ENCODE results near the gene LIMS1. TPM values are rescaled to one million over a fixed set of nuclear protein-coding genes. Genes with fewer than 3 reads are reported as not detected.
"Not testable (repeated sequence)": the region's sequence is repeated elsewhere in the genome, so short reads cannot be mapped to it uniquely, and the experiment has no call there.

Gene LIMS1
- total RNA-seq, 1 experiment from 2014 or later = 70.9 TPM

DNA sequence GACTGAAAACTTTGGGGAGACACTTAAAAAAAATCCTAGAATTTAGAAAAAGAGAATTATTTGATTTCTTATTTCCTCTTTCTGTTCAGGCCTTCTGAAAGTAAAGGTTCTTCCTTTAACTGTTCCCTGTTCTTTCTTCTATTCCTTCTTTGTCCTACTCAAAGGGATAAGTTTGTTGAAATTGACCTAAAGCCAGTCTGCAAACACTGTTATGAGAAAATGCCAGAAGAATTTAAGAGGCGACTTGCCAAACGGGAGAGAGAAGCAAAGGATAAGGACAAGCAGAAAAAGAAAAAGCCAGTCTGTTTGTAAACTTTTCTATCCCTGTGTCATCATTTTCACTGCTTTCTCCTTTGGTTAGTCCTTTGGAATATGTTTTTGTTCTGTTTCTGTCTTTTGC is 146.5 kb downstream of the LIMS1 start:
- H3K4me1 Mint-ChIP-seq (ENCODE audit: insufficient read depth, unreplicated experiment); H3K27ac Mint-ChIP-seq (ENCODE audit: low read depth, unreplicated experiment); DNase-seq (ENCODE audit: unreplicated experiment); H3K9me3 Mint-ChIP-seq (ENCODE audit: unreplicated experiment); CTCF ChIA-PET; H3K4me3 Mint-ChIP-seq (ENCODE audit: unreplicated experiment); BruUV-seq (replicated peaks); H3K27me3 Mint-ChIP-seq (ENCODE audit: insufficient read depth, unreplicated experiment); POLR2A ChIA-PET: not testable (repeated sequence)
- H3K36me3 Mint-ChIP-seq (ENCODE audit: insufficient read depth, unreplicated experiment) = peaks cover 72% of the 10 kb centered on the region
- intact Hi-C loops (cut with micrococcal nuclease) = loop anchor here (5.0 kb wide), 1 partner anchor 36 kb away; the partner anchor contains the start of gene RANBP2

DNA sequence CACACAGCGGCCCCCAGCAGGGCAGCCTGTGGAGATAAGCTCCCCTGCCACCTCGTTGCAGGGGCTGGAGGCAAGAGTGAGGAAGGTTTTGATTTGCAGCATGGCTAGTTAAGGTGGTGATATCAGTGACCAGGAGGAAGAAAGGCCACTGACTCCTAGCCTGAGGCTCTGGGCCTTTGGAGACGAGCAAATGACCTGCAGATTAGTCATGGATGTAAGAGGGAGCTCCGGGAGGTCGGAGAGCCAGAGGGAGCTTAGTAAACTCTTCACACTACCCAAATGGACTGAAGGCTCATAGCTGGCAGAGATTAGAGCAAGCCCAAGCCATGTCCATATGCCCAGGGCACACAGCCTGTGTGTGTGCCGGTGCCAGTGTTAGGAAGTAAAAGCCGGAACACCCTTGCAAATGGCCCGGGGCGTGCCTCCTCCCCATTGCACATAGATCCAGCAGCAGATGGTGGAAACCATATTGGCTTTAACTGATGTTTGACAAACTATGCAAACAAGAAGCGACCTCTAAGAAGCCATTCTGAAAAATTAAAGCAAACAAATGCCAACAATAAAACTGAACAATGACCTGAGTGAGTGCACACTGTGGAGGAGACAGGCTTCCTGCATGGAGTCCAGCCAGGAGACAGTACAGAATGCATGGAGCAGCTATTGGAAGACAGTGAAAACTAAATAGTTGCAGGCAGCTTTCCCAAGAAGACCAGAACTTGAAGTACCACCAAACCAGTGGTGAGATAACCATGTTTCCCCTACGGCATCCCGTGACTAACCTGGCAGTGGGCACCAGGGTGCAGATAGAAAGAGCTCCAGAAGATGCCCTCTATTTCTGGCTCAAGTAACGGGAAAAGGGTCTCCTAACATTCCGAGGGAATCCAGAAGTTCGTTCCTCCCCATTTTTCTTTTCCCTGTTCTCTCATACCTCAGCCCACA is 154.8 kb downstream of the LIMS1 start:
- H3K4me1 Mint-ChIP-seq (ENCODE audit: insufficient read depth, unreplicated experiment); DNase-seq (ENCODE audit: unreplicated experiment); intact Hi-C loops (cut with micrococcal nuclease); H3K27me3 Mint-ChIP-seq (ENCODE audit: insufficient read depth, unreplicated experiment); CTCF ChIA-PET; H3K9me3 Mint-ChIP-seq (ENCODE audit: unreplicated experiment); POLR2A ChIA-PET; H3K27ac Mint-ChIP-seq (ENCODE audit: low read depth, unreplicated experiment); BruUV-seq (replicated peaks); H3K4me3 Mint-ChIP-seq (ENCODE audit: unreplicated experiment): not testable (repeated sequence)
- peaks cover 10% of the 10 kb centered on the region for H3K36me3 Mint-ChIP-seq (ENCODE audit: insufficient read depth, unreplicated experiment)

DNA sequence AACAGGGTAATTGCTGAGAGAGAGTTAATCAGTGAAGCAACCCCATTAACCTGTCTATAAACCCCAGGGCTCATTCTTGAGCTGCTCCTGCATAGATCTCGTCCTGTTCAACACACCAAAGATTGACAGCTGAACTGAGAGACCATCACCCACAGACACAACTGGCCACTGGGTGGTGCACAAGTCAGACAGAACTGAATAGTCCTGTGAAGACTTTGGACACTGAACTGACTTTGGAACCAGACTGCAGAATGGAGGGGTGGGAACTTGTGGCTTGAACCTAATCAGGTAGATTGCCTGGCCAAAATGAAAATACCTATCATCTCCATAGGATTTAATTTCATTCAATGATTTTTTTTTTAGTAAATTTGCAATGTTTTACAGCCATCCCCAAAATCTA is 155.7 kb downstream of the LIMS1 start:
- H3K4me3 Mint-ChIP-seq (ENCODE audit: unreplicated experiment); H3K9me3 Mint-ChIP-seq (ENCODE audit: unreplicated experiment); DNase-seq (ENCODE audit: unreplicated experiment); intact Hi-C loops (cut with micrococcal nuclease); POLR2A ChIA-PET; H3K4me1 Mint-ChIP-seq (ENCODE audit: insufficient read depth, unreplicated experiment); H3K27me3 Mint-ChIP-seq (ENCODE audit: insufficient read depth, unreplicated experiment); CTCF ChIA-PET; H3K27ac Mint-ChIP-seq (ENCODE audit: low read depth, unreplicated experiment); H3K36me3 Mint-ChIP-seq (ENCODE audit: insufficient read depth, unreplicated experiment); BruUV-seq (replicated peaks): not testable (repeated sequence)

DNA sequence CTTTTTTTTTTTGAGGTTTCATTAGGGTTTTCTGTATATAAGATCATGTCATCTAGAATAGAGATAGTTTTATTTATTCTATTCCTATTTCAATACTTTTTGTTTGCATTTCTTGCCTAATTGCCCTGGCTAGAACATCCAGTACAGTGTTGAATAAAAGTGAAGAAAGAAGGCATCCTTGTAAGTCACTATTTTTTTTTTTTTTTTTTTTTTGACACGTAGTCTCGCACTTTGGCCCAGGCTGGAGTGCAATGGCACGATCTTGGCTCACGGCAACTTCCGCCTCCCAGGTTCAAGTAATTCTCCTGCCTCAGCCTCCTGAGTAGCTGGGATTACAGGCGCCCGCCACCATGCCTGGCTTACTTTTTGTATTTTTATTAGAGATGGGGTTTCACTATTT is 157.2 kb downstream of the LIMS1 start:
- intact Hi-C loops (cut with micrococcal nuclease) = no loop called here
- no TSS peak for BruUV-seq (replicated peaks)
- no peak overlapping the region for H3K4me3 Mint-ChIP-seq (ENCODE audit: unreplicated experiment)
- ChIA-PET POLR2A (interaction anchor here (0.6 kb wide), 2 partner anchors 11 to 33 kb away, joined by 3 read pairs; no protein-coding TSS in a partner anchor), CTCF (no interaction called here)
- no peak overlapping the region for H3K27ac Mint-ChIP-seq (ENCODE audit: low read depth, unreplicated experiment)
- no peaks in the 10 kb centered on the region for H3K9me3 Mint-ChIP-seq (ENCODE audit: unreplicated experiment)
- TF ChIP-seq, protein P1, sequence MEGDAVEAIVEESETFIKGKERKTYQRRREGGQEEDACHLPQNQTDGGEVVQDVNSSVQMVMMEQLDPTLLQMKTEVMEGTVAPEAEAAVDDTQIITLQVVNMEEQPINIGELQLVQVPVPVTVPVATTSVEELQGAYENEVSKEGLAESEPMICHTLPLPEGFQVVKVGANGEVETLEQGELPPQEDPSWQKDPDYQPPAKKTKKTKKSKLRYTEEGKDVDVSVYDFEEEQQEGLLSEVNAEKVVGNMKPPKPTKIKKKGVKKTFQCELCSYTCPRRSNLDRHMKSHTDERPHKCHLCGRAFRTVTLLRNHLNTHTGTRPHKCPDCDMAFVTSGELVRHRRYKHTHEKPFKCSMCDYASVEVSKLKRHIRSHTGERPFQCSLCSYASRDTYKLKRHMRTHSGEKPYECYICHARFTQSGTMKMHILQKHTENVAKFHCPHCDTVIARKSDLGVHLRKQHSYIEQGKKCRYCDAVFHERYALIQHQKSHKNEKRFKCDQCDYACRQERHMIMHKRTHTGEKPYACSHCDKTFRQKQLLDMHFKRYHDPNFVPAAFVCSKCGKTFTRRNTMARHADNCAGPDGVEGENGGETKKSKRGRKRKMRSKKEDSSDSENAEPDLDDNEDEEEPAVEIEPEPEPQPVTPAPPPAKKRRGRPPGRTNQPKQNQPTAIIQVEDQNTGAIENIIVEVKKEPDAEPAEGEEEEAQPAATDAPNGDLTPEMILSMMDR (IDR thresholded peaks at IDR 0.05; ENCODE audit: unreplicated experiment) = no peak
- H3K27me3 Mint-ChIP-seq (ENCODE audit: insufficient read depth, unreplicated experiment) = no peaks in the 10 kb centered on the region
- H3K36me3 Mint-ChIP-seq (ENCODE audit: insufficient read depth, unreplicated experiment) = peaks cover 6% of the 10 kb centered on the region
- no peak for DNase-seq (ENCODE audit: unreplicated experiment)
- no peaks in the 10 kb centered on the region for H3K4me1 Mint-ChIP-seq (ENCODE audit: insufficient read depth, unreplicated experiment)

DNA sequence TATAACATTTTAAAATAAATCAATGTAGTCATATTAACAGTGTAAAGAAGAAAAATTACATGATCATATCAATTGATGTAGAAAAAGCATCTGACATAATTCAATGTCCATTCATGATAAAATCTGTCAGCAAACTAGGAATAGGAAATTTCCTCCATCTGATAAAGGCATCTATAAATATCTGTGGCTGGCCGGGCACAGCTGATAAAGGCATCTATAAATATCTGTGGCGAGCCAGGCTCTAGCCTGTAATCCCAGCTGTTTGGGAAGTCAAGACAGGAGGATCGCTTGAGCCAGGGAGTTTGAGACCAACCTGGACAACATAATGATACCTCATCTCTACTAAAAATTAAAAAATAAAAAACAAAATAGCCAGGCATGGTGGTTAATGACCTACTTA is 166.9 kb downstream of the LIMS1 start:
- no peaks in the 10 kb centered on the region for H3K4me1 Mint-ChIP-seq (ENCODE audit: insufficient read depth, unreplicated experiment)
- no TSS peak for BruUV-seq (replicated peaks)
- H3K27ac Mint-ChIP-seq (ENCODE audit: low read depth, unreplicated experiment) = no peak overlapping the region
- ChIA-PET POLR2A (no interaction called here), CTCF (no interaction called here)
- no peaks in the 10 kb centered on the region for H3K9me3 Mint-ChIP-seq (ENCODE audit: unreplicated experiment)
- no peak overlapping the region for H3K4me3 Mint-ChIP-seq (ENCODE audit: unreplicated experiment)
- TF ChIP-seq, protein P1 (IDR thresholded peaks at IDR 0.05; ENCODE audit: unreplicated experiment) = no peak
- no peak for DNase-seq (ENCODE audit: unreplicated experiment)
- no peaks in the 10 kb centered on the region for H3K27me3 Mint-ChIP-seq (ENCODE audit: insufficient read depth, unreplicated experiment)
- H3K36me3 Mint-ChIP-seq (ENCODE audit: insufficient read depth, unreplicated experiment) = peaks cover 14% of the 10 kb centered on the region
- intact Hi-C loops (cut with micrococcal nuclease) = no loop called here

All from MCF 10A (cell line).